Breast epithelium (tissue), 4 donors: Measurements from ENCODE around the gene MPPE1. TPM values are rescaled to one million over a fixed set of nuclear protein-coding genes. Genes with fewer than 3 reads are reported as not detected.
"Not testable (repeated sequence)": the region's sequence is repeated elsewhere in the genome, so short reads cannot be mapped to it uniquely, and the experiment has no call there.

Source experiments
- DNase-seq, 2 donors: peaks; one replicate each; pipeline ENCODE4 v3.0.0-alpha.2; 2019; ENCODE audit warnings: low spot score in 2 of 2
- H3K27ac ChIP-seq, 2 donors: fragments of 200-600 bp; sonication (generic) in 1 of 2; one replicate each; pipeline ENCODE4 v1.5.1; 2016 to 2019; ENCODE audit warnings: mild to moderate bottlenecking in 1 of 2
- H3K27me3 ChIP-seq, 2 donors: fragments of 200-600 bp; sonication (generic) in 1 of 2; one replicate each; pipeline versions ENCODE4 v1.5.1 to v1.6.0; 2017 to 2019; ENCODE audit warnings: control low read depth in 1 of 2, mild to moderate bottlenecking in 1 of 2
- H3K36me3 ChIP-seq: fragments of 200-600 bp; one replicate; pipeline ENCODE4 v1.5.1; 2019
- H3K4me1 ChIP-seq, 2 donors: fragments of 200-600 bp; sonication (generic); one replicate each; pipeline ENCODE4 v1.5.1; 2016 to 2019; ENCODE audit warnings: control low read depth in 1 of 2
- H3K4me3 ChIP-seq, 3 donors: fragments of 200-600 bp; sonication (generic); 1 replicate in 2 of 3; 2 replicates in 1 of 3; pipeline ENCODE4 v1.5.1; 2016 to 2019; ENCODE audit warnings: mild to moderate bottlenecking in 3 of 3, moderate library complexity in 2 of 3
- H3K9me3 ChIP-seq, 2 donors: fragments of 200-600 bp; sonication (generic) in 1 of 2; one replicate each; pipeline ENCODE4 v1.5.1; 2016 to 2019; ENCODE audit warnings: control low read depth in 1 of 2
- POLR2A ChIP-seq: fragments of 450-650 bp; IDR thresholded peaks from one replicate; pipeline ENCODE4 v1.6.1; 2016; ENCODE audit warnings: antibody characterized with exemption, mild to moderate bottlenecking, moderate library complexity
- POLR2AphosphoS5 ChIP-seq, 3 donors: sonication (generic); formaldehyde crosslinking; IDR thresholded peaks; one replicate each; pipeline ENCODE4 v1.6.1; 2017; ENCODE audit warnings: antibody characterized with exemption in 3 of 3
- intact Hi-C: fragments of 100-400 bp; cut with DNase I; formaldehyde crosslinking; loops from one replicate; pipeline ENCODE4 v1.15.1; 2023; ENCODE audit warnings: low total_unique reads
- total RNA-seq, 3 donors: library from RNA; depleted of rRNA; stranded (reverse); fragments of >200 nt; gene quantifications; one replicate each; pipeline ENCODE4 v1.1.0, GENCODE V29; 2016
- TF ChIP-seq, protein P1 (sequence below), 3 donors: fragments of 450-650 bp; IDR thresholded peaks; one replicate each; pipeline ENCODE4 v1.5.1; 2016 to 2017; ENCODE audit warnings: antibody characterized with exemption in 3 of 3, mild to moderate bottlenecking in 3 of 3, moderate library complexity in 3 of 3

MPPE1 gene
- total RNA-seq, 3 donors from 2014 or later, result 15.4 to 46.0 (median 31.5) TPM

DNA sequence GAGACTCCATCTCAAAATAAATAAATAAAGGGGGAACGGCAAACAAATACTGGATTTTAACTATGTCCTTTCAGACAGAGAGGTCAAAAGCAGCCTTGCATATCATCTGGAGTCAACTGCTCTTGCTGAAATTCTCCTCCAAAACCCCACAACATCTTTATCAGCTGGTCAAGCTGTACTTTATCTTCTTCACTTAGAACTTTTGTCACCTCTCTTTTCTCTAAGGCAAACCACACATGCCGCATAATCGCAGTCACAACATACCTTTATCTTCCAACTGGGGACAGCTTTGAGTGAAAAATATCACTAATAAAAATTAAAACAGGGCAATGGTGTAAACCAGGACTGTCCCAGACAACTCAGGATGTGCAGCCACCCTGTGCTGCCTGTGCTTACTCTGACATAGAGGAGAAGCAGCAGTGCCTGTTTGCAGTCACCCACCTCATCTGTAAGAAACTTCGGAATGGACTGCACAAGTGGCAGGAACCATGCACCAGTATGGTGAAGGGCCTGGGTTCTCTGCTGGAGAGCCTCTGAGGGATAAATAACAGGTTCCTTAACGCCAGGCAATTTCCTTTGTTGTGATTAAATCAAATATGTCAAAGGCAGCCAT is 6.2 kb downstream of the MPPE1 start:
- no peaks in the 10 kb centered on the region for H3K4me1 ChIP-seq
- H3K36me3 ChIP-seq, result no peaks in the 10 kb centered on the region
- TF ChIP-seq, protein P1, sequence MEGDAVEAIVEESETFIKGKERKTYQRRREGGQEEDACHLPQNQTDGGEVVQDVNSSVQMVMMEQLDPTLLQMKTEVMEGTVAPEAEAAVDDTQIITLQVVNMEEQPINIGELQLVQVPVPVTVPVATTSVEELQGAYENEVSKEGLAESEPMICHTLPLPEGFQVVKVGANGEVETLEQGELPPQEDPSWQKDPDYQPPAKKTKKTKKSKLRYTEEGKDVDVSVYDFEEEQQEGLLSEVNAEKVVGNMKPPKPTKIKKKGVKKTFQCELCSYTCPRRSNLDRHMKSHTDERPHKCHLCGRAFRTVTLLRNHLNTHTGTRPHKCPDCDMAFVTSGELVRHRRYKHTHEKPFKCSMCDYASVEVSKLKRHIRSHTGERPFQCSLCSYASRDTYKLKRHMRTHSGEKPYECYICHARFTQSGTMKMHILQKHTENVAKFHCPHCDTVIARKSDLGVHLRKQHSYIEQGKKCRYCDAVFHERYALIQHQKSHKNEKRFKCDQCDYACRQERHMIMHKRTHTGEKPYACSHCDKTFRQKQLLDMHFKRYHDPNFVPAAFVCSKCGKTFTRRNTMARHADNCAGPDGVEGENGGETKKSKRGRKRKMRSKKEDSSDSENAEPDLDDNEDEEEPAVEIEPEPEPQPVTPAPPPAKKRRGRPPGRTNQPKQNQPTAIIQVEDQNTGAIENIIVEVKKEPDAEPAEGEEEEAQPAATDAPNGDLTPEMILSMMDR (IDR thresholded peaks at IDR 0.05), result no peak
- TF ChIP-seq POLR2A (no peak), POLR2AphosphoS5 (IDR thresholded peaks at IDR 0.05) (no peak)
- H3K9me3 ChIP-seq, result no peaks in the 10 kb centered on the region
- no peak overlapping the region for H3K27ac ChIP-seq
- no peak for DNase-seq
- intact Hi-C loops, result no loop called here
- H3K27me3 ChIP-seq, result no peaks in the 10 kb centered on the region
- no peak overlapping the region for H3K4me3 ChIP-seq

DNA sequence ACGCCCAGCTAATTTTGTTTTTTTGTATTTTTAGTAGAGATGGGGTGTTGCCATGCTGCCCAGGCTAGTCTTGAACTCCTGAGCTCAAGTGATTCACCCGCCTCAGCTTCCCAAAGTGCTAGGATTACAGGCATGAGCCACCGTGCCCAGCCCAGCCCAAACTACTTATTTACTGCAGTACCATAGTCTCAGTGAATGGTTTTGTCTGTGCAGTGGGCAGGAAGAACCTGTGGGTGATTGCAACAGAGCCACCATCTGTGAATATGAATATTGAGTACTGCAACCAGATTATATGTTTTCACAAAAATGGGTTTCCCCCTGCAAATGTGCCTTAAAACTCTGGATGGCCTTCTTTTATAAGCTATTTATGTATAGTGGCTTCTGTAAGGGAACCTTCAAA is 9.1 kb downstream of the MPPE1 start:
- H3K4me1 ChIP-seq, result no peaks in the 10 kb centered on the region
- no peak for DNase-seq
- no peak overlapping the region for H3K27ac ChIP-seq
- TF ChIP-seq POLR2A, result no peak
- TF ChIP-seq POLR2AphosphoS5 (IDR thresholded peaks at IDR 0.05), result no peak
- TF ChIP-seq, protein P1 (IDR thresholded peaks at IDR 0.05), result no peak
- no peaks in the 10 kb centered on the region for H3K36me3 ChIP-seq
- H3K4me3 ChIP-seq, result no peak overlapping the region
- H3K9me3 ChIP-seq, result no peaks in the 10 kb centered on the region
- intact Hi-C loops, result no loop called here
- H3K27me3 ChIP-seq, result no peaks in the 10 kb centered on the region

DNA sequence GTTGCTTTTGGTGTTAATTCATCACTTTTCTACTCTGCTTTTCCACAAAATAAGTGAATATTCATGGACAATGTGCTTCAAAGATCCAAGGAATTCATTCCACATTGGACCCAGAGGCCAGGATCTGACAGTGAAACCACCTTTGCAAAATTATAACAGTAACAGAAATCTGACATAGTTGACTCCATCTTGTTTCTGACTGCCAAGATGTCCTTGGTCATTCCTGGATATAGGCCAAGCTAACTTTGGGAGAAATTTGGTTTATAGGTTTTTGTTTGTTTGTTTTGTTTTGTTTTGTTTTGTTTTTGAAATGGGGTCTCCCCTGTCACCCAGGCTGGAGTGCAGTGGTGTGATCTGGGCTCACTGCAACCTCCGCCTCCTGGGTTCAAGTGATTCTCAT is 10.3 kb downstream of the MPPE1 start:
- no peaks in the 10 kb centered on the region for H3K36me3 ChIP-seq

DNA sequence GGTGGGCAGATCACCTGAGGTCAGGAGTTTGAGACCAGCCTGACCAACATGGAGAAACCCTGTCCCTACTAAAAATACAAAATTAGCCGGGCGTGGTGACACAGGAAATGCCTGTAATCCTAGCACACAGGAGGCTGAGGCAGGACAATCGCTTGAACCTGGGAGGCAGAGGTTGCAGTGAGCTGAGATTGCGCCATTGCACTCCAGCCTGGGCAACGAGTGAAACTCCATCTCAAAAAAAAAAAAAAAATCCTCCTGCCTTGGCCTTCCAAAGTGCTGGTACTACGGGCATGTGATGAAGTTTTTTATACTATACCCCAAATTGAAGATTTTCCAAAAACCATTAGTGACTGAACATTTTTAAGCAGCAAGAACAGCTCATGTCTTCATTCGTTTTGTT is 15.7 kb downstream of the MPPE1 start:
- H3K9me3 ChIP-seq, H3K36me3 ChIP-seq, intact Hi-C loops, DNase-seq, H3K4me1 ChIP-seq, H3K27ac ChIP-seq, H3K4me3 ChIP-seq, H3K27me3 ChIP-seq: not testable (repeated sequence)

More for the DNA sequence above, 10.3 kb downstream of the MPPE1 start:
- intact Hi-C loops, result no loop called here
- Histone ChIP-seq H3K4me3 (no peak overlapping the region), H3K4me1 (no peaks in the 10 kb centered on the region), H3K9me3 (no peaks in the 10 kb centered on the region), H3K27me3 (no peaks in the 10 kb centered on the region), H3K27ac (no peak overlapping the region)
- no peak for DNase-seq
- TF ChIP-seq, protein P1 (IDR thresholded peaks at IDR 0.05), result no peak
- TF ChIP-seq POLR2A (no peak), POLR2AphosphoS5 (IDR thresholded peaks at IDR 0.05) (no peak)

DNA sequence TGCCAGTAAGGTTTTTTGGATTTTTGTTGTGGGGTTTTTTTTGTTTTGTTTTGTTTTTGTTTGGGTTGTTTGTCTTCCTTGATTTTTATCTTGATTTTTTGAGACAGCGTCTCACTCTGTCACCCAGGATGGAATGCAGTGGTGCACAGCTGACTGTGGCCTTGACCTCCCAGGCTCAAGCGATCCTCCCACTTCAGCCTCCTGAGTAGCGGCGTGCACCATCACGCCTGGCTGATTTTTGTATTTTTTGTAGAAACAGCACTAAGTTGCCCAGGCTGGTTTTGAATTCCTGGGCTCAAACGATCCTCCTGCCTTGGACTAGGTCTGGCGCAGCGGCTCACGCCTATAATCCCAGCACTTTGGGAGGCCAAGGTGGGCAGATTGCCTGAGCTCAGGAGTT is 16.4 kb downstream of the MPPE1 start:
- Histone ChIP-seq H3K4me3 (no peak overlapping the region), H3K36me3 (no peaks in the 10 kb centered on the region), H3K4me1 (no peaks in the 10 kb centered on the region), H3K27ac (no peak overlapping the region), H3K27me3 (no peaks in the 10 kb centered on the region), H3K9me3 (no peaks in the 10 kb centered on the region)
- no peak for DNase-seq
- no peak for TF ChIP-seq POLR2A
- TF ChIP-seq, protein P1 (IDR thresholded peaks at IDR 0.05), result no peak
- TF ChIP-seq POLR2AphosphoS5 (IDR thresholded peaks at IDR 0.05), result no peak
- intact Hi-C loops, result no loop called here

DNA sequence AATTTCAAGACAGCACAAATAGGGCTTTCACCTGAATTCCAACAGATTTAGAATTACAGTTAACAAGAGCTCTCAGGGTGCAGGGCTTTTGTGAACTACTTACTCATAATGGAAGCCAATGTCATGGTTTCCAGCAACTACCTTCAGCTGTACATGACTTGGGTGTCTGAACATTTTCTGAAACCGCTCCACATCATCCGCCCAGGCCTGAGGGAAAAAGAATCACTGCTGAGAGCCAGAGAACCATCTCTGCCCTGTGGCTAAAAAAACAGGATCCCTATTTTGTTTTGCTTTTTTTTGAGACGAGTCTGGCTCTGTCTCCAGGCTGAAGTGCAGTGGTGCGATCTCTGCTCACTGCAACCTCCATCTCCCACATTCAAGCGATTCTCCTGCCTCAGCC is 18.8 kb downstream of the MPPE1 start:
- intact Hi-C loops, result no loop called here

More for the DNA sequence above, 18.8 kb downstream of the MPPE1 start:
- Histone ChIP-seq H3K27ac (no peak overlapping the region), H3K27me3 (no peaks in the 10 kb centered on the region), H3K4me1 (no peaks in the 10 kb centered on the region), H3K36me3 (no peaks in the 10 kb centered on the region), H3K4me3 (no peak overlapping the region), H3K9me3 (no peaks in the 10 kb centered on the region)
- TF ChIP-seq, protein P1 (IDR thresholded peaks at IDR 0.05), result no peak
- TF ChIP-seq POLR2AphosphoS5 (IDR thresholded peaks at IDR 0.05), result no peak
- DNase-seq, result no peak
